Keratinocyte (primary cell): ENCODE measurements around the gene RRAGD. TPM values are rescaled to one million over a fixed set of nuclear protein-coding genes. Genes with fewer than 3 reads are reported as not detected.

ENCODE experiments used
- DNase-seq: peaks from one replicate; pipeline ENCODE4 v3.0.0-alpha.2; 2011; ENCODE audit warnings: low read depth, missing footprints, low spot score
- FAIRE-seq: peaks from 2 replicates; lab custom pipeline; 2011; peaks lifted over from hg19 to GRCh38; lab: Jason Lieb, UNC
- H2AFZ ChIP-seq: 2 replicates; pipeline ENCODE4 v1.6.0; 2012; ENCODE audit warnings: low read length, control low read depth, inconsistent platforms; ENCODE audit not compliant: control insufficient read depth
- H3K27ac ChIP-seq: 2 replicates; pipeline ENCODE4 v1.5.1; 2011; ENCODE audit warnings: low read length; ENCODE audit not compliant: control insufficient read depth, insufficient read depth
- H3K27me3 ChIP-seq: 3 replicates; pipeline ENCODE4 v1.6.0; 2011; ENCODE audit warnings: low read length; ENCODE audit not compliant: control insufficient read depth, insufficient read depth; ENCODE audit errors: extremely low read depth
- H3K36me3 ChIP-seq, 2 experiments: 2 replicates in 1 of 2; 3 replicates in 1 of 2; pipeline ENCODE4 v1.5.1; 2011; ENCODE audit warnings: low read length in 2 of 2, mild to moderate bottlenecking in 1 of 2; ENCODE audit not compliant: control insufficient read depth in 2 of 2, insufficient read depth in 2 of 2; ENCODE audit errors: extremely low read depth in 1 of 2
- H3K4me1 ChIP-seq: 3 replicates; pipeline ENCODE4 v1.5.1; 2011; ENCODE audit warnings: low read length; ENCODE audit not compliant: control insufficient read depth, insufficient read depth; ENCODE audit errors: extremely low read depth
- H3K4me2 ChIP-seq: 3 replicates; pipeline ENCODE4 v1.6.0; 2011; ENCODE audit warnings: low read depth, low read length; ENCODE audit not compliant: control insufficient read depth, insufficient read depth; ENCODE audit errors: extremely low read depth
- H3K4me3 ChIP-seq, 3 experiments: fragments of 200-600 bp in 1 of 3; sonication (generic) in 1 of 3; 2 replicates in 2 of 3; 3 replicates in 1 of 3; pipeline ENCODE4 v1.5.1; 2011 to 2016; ENCODE audit warnings: low read length in 3 of 3, mild to moderate bottlenecking in 3 of 3, control low read depth in 2 of 3, inconsistent platforms in 1 of 3, low read depth in 1 of 3, mixed read lengths in 1 of 3, mixed run types in 1 of 3, moderate library complexity in 1 of 3; ENCODE audit not compliant: control insufficient read depth in 2 of 3, insufficient read depth in 2 of 3; ENCODE audit errors: extremely low read depth in 1 of 3
- H3K79me2 ChIP-seq: 2 replicates; pipeline ENCODE4 v1.6.0; 2012; ENCODE audit warnings: low read length; ENCODE audit not compliant: control insufficient read depth, insufficient read depth
- H3K9ac ChIP-seq: 3 replicates; pipeline ENCODE4 v1.6.0; 2011; ENCODE audit warnings: low read length; ENCODE audit not compliant: control insufficient read depth, insufficient read depth; ENCODE audit errors: extremely low read depth
- H3K9me1 ChIP-seq: 3 replicates; pipeline ENCODE4 v1.6.0; 2011; ENCODE audit warnings: low read length; ENCODE audit not compliant: control insufficient read depth, insufficient read depth; ENCODE audit errors: extremely low read depth
- H3K9me3 ChIP-seq: 2 replicates; pipeline ENCODE4 v1.5.1; 2012; ENCODE audit warnings: low read depth, low read length; ENCODE audit not compliant: control insufficient read depth
- H4K20me1 ChIP-seq: 3 replicates; pipeline ENCODE4 v1.6.0; 2011; ENCODE audit warnings: low read length; ENCODE audit not compliant: control insufficient read depth, insufficient read depth; ENCODE audit errors: extremely low read depth
- CTCF ChIP-seq, 3 experiments: IDR thresholded peaks in 1 of 3; conservative IDR thresholded peaks in 1 of 3; optimal IDR thresholded peaks in 1 of 3; 2 replicates in 2 of 3; 3 replicates in 1 of 3; pipeline versions ENCODE3 to v1.5.1; 2011; ENCODE audit warnings: low read length in 3 of 3, mild to moderate bottlenecking in 3 of 3, moderate library complexity in 2 of 3, control low read depth in 1 of 3, inconsistent platforms in 1 of 3; ENCODE audit not compliant: insufficient read depth in 2 of 3; ENCODE audit errors: extremely low read depth in 1 of 3
- EZH2 ChIP-seq: IDR thresholded peaks from one replicate; pipeline ENCODE4 v1.6.1; 2012; ENCODE audit warnings: inconsistent platforms, mild to moderate bottlenecking, low read length, moderate library complexity
- dilution Hi-C: fragments of 300-500 bp; cut with MboI; formaldehyde crosslinking; loops from one replicate; pipeline ENCODE4 v1.7.0; 2020; ENCODE audit warnings: low sequenced_read_pairs; ENCODE audit not compliant: extremely low pct_ligation_motif_present
- polyA plus RNA-seq, 5 experiments: library from polyadenylated mRNA; depleted of rRNA in 3 of 5; stranded (reverse) in 3 of 5; stranded (forward) in 1 of 5; unstranded in 1 of 5; fragments of >200 nt; gene quantifications; 1 replicate in 1 of 5; 2 replicates in 3 of 5; 3 replicates in 1 of 5; pipeline versions ENCODE4 v1.2.1 to v1.2.3, GENCODE V29; 2011 to 2012; ENCODE audit warnings: missing spikeins in 2 of 5, low read depth in 1 of 5, low replicate concordance in 1 of 5

The RRAGD gene
- polyA plus RNA-seq, 1 donor (not counting 4 experiments of a cell fraction or from before 2014, with no cell fraction given), result 0.18 TPM

GRCh38 chr6:89368999-89369398 is 43.1 kb downstream of the RRAGD start:
- Histone ChIP-seq H3K9me1 (no peaks in the 10 kb centered on the region), H3K4me2 (no peak overlapping the region), H3K9ac (no peak overlapping the region), H3K4me3 (no peak overlapping the region), H3K9me3 (no peaks in the 10 kb centered on the region), H3K27me3 (no peaks in the 10 kb centered on the region), H2AFZ (no peak overlapping the region), H3K4me1 (no peaks in the 10 kb centered on the region), H4K20me1 (no peaks in the 10 kb centered on the region), H3K27ac (no peak overlapping the region), H3K36me3 (no peaks in the 10 kb centered on the region), H3K79me2 (no peaks in the 10 kb centered on the region)
- peak; percentile 24 to 63 (median 61) for TF ChIP-seq CTCF (optimal IDR thresholded peaks at IDR 0.05 in 1 of 3, IDR thresholded peaks at IDR 0.05 in 1 of 3, conservative IDR thresholded peaks at IDR 0.05 in 1 of 3; ENCODE audit: extremely low read depth in 1 of 3, insufficient read depth in 2 of 3, low read length in 3 of 3)
- no peak for TF ChIP-seq EZH2
- DNase-seq (no peak), FAIRE-seq (peak; percentile 71)
- dilution Hi-C loops, result no loop called here

- no peaks in the 10 kb centered on the region for H3K9me3 ChIP-seq
- no peaks in the 10 kb centered on the region for H4K20me1 ChIP-seq
- FAIRE-seq (peak; percentile 23), DNase-seq (no peak)
- no peaks in the 10 kb centered on the region for H3K27me3 ChIP-seq
- no peaks in the 10 kb centered on the region for H3K79me2 ChIP-seq
- H3K4me3 ChIP-seq, result no peak overlapping the region
- TF ChIP-seq EZH2 (no peak), CTCF (optimal IDR thresholded peaks at IDR 0.05 in 1 of 3, IDR thresholded peaks at IDR 0.05 in 1 of 3, conservative IDR thresholded peaks at IDR 0.05 in 1 of 3; ENCODE audit: extremely low read depth in 1 of 3, insufficient read depth in 2 of 3, low read length in 3 of 3) (peak; percentile 77 to 79 (median 78))
- no peaks in the 10 kb centered on the region for H3K4me1 ChIP-seq
- H3K9ac ChIP-seq, result no peak overlapping the region
- no peak overlapping the region for H2AFZ ChIP-seq
- no peaks in the 10 kb centered on the region for H3K36me3 ChIP-seq
- H3K27ac ChIP-seq, result no peak overlapping the region
- no peak overlapping the region for H3K4me2 ChIP-seq
- dilution Hi-C loops, result no loop called here
- H3K9me1 ChIP-seq, result no peaks in the 10 kb centered on the region
These were observed 44.0 kb downstream of the RRAGD start for GRCh38 chr6:89368107-89368506.
